Activated gamma-delta T cell treated with anti-CD3 and anti-CD28 coated beads, Interleukin-2, amount 50 U/mL, for 16 hours (primary cell): Measurements from ENCODE around the gene GPAT3.
A peak's percentile ranks its signal among the peaks of the same experiment; 100 is the strongest.

Source experiments
- DNase-seq: peaks from one replicate; pipeline ENCODE4 v3.0.0-alpha.2; 2020; ENCODE audit warnings: low read depth

The GPAT3 gene

DNA sequence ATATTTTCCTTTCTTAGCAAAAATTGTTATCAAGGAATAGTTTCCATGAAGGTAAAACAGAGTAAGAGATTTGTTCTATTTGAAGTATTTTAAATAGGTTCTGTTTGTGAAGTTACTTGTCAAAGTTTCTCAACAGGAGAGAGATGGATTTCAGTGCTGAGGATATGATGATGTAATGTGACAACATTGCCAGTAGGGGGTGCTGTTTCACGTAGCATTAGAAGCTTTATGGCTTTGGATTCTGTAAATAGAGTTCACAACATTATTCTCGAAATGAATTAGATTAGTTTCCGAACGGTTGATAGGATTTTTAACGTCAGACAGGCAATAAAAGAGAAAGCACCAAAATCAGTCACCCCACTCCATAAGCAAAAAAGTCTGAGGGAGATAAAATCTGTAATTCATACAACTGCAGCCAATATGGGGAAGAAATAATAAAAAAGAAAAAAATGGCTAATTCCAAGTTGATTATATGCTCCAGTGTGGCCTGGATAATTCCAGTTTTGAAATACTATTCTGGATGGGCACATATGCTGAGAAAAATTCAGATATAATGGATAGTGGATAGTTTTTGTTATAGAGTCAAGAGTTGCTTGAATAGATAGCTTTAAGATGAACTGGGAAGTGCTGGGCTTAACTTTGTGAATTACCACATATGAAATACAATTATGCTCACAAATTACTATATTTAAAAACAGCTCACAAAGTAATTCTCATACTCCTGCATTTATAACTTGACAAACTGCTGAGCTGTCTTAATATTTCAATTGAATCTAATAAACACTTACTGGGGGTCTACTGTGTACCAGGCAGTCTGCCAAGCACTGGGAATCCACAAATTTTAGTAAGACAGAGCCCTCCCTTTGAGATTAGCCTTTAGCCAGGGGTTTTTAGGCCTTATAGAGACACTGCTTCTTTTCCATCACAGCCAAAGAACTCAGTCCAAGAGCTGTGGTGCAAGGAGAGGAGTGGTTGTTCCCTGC lies 109.1 kb downstream of the GPAT3 start:
- peak; percentile 6 for DNase-seq

DNA sequence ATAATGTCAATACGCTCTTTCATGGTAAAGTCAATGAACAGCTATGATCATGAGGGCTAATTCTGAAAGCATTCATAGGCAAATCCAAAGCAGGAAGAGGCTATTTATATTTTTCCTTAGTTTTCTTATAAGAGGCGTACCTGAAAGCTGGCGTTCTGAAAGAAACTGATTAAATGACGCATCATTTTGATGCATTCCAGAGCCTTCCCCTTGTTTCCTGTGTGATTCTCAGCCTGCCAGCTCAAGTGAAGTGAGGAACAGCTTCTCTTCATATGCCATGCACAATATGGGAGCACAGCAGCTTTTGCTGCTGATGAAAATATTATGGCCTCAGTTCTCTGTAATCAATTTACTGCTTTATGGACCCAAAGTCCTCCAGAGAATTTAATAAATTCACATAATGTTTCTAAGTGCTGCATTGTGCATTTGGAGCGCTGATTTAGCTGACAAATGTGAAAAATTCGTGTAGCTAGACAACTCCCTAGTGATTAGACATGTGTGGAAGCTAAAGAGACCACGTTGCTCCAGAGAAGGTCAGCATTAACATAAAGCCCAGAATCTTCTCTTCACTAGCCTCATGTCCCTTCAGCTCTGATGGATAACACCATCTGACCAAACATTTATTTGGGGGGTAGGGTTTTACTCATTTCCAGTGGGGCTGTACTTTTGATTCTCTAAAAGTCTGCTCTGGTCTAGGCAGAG lies 110.8 kb downstream of the GPAT3 start:
- no peak for DNase-seq

DNA sequence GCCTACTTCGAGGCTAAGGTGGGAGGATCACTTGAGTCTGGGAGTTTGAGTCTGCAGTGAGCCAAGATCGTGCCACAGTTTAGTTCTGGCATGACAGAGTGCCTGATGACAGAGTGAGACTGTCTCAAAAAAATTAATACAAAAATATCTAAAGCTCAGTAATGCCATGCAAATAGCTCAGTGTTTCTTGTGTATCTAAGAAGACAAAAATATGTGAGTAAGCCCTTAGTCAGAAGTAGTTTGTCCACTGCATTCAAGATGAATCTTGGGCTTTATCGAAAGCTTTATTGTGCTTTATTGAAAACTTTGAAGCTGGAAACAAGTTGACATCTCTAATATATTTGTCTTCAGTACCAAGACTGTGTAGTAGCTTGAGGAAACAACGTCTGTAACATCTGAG lies 115.9 kb downstream of the GPAT3 start:
- no peak for DNase-seq
